Measurements from ENCODE around the gene TIMM17A.
"Not testable (repeated sequence)": the region's sequence is repeated elsewhere in the genome, so short reads cannot be mapped to it uniquely, and the experiment has no call there.

The TIMM17A gene

DNA sequence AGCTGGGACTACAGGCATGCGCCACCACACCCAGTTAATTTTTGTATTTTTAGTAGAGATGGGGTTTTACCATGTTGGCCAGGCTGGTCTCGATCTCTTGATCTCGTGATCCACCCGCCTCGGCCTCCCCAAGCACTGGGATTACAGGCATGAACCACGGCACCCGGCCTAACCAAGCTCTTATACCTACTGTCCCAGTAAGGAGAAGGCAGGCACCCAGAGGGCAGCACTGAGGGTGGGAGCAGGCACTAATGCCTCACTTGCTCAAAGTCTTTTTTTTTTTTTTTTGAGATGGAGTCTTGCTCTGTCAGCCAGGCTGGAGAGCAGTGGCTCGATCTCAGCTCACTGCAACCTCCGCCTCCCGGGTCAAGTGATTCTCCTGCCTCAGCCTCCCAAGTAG, 15.0 kb upstream of the TIMM17A start:
- DNase-seq (ENCODE audit: low read depth), result not testable (repeated sequence)

DNA sequence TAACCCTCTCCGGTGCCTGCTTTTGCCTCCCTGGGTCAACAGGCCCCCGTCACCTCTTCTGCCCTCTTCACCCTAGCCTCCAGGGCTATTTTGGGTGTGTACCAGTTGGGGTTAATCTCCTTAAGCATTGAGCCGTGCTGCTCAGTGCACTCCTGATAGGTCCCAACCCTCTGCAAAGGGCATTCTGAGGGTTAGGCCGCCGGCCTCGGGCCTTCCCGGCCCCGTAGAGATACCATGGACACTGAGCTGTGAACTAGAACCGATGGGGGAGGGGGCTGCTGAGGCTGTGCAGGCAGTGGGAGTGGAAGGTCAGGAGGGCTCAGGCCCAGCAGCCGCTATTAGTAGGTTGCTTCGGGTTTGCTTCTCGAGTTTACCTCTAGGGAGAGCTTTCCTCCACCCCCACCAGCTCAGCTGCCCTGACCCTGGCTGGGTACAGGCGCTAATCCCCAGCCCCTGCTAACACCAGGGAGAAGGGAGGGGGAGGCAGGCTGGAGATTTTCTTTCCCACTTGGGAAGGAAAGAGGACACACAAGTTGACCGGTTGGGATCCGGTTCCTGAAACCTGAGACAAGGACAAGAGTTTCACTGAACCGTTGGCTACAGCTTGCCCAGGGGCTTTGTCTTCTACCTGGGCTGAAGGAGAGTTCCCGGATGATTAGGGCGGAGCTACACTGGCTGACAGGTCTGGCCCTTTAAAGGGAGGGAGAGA, 13.7 kb upstream of the TIMM17A start:
- DNase-seq (ENCODE audit: low read depth), result no peak

DNA sequence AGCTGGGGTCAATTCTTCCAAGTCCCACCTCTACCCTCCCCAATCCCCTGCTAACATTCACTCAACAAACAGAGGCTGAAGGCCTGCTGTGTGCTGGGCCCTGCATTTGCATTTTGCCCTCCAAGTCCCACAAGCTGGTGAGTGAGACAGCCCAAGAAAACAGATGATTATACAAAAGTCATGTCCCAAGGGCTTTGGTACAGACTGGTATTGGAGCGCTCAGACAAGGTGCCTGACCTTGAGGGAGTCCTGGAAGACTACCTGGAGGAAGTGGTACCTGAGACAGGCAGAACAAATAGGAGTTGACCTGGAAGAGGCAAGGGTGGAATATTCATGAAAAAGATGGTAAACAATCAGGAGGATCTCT, 13.2 kb upstream of the TIMM17A start:
- DNase-seq (ENCODE audit: low read depth), result no peak

DNA sequence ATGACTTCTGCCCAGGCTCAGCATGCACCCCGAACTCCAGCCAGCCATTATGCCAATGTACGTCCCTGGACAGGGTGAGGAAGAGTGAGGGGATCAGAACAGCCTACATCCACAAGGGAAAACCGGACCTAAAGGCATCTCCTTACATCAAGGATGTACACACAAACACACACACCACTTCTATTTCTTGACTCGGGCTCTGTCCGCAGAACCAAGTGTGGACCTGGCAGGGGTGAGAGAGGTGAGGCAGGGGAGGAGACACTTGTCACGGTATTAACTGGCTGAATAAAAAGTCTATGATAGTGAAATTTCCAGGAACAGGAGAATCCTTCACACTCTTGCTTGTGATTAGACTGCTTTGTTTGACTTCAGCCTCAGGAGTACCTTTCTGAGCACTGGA, 11.3 kb upstream of the TIMM17A start:
- no peak for DNase-seq (ENCODE audit: low read depth)

DNA sequence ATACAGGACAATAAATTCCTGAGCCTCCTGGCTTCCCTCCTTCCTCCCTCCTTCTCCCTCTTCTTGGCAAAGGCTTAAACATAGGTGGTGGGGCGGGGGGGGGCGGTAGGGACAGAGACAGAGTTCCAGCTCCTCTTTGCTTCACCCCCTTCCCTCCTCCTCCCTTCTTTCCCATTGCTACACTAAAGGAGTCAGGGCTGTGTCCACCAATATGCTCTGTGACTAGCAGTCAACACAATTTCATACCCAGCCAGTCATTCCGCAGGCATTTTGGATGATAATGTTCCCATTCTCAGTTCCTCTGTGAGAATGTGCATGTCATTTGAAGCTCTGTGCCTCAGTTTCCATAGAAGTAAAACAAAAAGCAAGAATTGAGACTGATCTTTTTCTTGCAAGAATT, 10.7 kb upstream of the TIMM17A start:
- DNase-seq (ENCODE audit: low read depth), result no peak

DNA sequence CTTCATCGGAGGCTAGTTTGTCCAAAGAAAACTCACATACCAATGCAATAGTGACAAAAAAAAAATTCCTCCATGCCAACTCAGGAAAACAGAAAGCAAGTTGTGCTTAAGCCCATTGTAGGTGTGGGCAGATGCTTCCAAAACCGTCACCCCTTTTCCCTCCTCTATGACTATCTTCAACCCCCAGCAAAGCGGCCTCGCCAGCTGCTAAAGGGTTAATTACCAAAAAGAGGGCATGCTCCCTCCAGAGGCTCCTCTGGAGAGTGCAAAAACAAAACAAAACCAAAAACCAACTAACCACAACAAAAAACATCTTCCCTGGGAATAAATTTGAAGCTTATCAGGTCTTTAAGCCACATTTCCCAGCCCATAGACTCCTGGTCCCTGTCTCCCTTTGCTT, 10.1 kb upstream of the TIMM17A start:
- no peak for DNase-seq (ENCODE audit: low read depth)

DNA sequence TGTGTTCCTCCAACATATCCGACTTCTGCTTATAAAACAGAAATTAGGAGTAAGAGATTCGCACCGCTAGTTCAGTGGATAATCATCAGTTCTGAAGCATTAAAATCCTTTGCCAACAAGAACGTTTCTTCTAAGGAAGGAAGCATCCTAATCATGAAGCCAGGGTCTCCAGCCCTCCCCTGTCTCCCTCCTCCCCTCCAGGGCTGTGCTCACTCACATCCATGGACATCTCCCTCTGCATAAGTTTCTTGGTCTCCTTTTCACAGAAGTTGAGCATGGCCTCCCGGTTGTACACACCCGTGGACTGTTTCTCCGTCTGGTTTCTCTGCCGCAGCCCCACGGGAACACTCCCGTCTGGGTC, 9.5 kb upstream of the TIMM17A start:
- no peak for DNase-seq (ENCODE audit: low read depth)

DNA sequence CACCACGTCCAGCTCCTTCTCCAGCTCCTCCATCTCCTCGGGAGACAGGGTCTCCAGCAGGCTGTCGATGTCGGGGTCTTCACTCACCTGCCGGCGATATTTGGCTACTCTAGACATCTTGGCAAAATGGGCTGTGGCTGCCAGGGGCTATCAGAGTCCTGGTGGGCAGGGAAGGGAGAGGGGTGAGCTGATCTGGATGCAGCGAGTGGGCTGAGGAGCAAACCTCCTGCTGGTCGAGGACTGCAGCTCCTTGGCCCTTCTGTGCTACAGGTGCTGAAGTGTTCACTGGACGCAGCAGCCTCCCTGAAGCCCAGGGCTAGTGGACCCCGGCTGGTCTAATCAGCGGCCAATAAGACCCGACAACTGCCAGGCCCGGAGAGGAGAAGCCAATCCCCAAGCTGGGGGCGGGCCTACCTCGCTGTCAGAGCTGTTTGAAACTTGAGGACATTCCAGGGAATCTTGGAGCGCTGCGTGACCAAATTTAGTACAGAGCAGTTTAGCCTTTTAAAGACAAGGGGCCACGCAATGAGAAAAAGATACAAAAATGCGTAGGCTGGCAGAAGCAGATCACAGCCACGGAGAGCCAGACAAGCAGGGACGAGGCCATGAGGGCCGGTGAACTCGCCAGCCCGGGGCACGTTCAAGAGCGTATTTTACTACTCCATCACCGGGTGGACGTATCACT, 8.9 kb upstream of the TIMM17A start, which contains the start of gene LMOD1:
TSS of gene LMOD1 (minus strand) at position 325 of the 685 bp plus-strand sequence. CDS start at position 117, 208 bp downstream.
- peak; percentile 92 for DNase-seq (ENCODE audit: low read depth)

DNA sequence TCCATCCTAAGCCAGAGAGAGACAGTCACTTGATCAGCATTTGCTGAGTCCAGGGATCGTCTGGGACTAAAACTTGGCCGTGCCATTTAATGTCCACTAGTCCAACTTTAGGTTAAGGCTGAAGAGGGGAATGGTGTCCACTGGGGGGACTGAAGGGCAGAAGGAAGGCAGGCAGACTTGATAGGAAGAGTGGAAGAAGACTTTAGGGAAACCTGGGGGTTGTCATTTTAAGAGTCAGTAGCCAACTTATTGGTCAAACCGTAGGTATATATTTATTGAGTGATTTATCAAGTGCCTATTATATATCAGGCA, 7.7 kb upstream of the TIMM17A start:
- DNase-seq (ENCODE audit: low read depth), result no peak

DNA sequence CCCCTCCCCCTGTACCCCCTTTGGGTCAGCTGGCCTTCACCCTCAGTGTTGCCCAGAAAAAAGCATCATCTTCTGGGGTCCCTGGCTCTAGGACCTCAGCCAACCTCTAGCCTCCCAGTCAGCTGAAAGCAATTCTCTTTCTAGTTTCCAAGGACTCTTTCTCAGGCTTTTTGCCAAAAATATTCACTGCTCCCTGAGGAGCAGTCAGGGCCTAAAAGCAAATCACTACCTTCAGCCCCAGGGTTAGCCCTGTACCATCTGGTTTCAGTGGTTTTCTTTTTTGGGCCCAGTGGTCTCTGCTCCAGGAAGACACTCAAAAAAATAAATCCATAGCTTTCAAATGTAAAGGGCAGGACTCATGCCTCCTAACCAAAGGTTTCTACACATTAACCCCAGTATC, 5.8 kb upstream of the TIMM17A start:
- no peak for DNase-seq (ENCODE audit: low read depth)

DNA sequence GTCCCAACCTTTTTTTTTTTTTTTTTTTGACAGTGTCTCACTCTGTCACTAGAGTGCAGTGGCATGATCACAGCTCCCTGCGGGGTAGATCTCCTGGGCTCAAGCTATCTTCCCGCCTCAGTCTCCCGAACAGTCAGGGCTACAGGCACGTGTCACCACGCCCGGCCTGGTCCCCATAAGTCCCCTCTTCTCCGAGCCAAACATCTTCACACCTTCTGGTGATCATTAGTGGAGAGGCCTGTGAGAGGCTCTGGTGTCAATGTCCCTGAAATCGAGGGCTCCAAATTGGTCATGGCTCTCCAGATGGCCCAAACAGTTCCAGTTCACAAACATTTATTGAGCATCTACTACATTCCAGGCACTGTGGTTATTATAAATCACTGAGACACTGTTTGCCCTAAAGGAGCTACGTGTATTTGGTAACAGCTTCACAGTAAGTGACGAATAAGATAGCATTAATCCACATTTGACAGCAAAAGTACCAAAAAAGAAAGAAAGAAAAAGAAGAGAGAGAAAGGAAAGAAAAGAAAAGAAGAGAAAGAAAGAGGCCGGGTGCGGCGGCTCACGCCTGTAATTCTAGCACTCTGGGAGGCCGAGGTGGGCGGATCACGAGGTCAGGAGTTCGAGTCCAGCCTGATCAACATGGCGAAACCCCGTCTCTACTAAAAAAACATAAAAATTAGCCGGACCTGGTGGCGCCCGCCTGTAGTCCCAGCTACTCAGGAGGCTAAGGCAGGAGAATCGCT, 867 bp upstream of the TIMM17A start:
- DNase-seq (ENCODE audit: low read depth), result no peak

DNA sequence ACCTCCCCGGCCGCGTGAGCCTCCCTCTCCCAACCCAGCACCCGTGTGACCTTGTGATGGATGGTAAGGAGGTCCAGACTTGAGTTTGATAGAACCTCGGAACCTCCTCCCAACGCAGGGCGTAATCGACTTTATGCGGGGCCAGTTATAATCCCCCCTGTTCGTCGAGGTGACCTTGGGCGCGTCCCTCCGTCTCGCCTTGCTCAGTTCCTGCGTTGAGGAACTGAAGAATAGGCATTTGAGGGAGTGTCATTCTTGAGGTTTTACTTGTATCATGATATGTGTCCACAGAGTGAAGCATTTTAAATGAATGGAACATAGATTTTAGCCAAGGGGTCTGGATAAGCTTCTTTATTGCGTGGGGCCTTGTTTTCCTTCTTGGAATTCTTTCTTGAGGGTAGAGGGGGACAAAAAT, 433 bp downstream of the TIMM17A start:
- no peak for DNase-seq (ENCODE audit: low read depth)

DNA sequence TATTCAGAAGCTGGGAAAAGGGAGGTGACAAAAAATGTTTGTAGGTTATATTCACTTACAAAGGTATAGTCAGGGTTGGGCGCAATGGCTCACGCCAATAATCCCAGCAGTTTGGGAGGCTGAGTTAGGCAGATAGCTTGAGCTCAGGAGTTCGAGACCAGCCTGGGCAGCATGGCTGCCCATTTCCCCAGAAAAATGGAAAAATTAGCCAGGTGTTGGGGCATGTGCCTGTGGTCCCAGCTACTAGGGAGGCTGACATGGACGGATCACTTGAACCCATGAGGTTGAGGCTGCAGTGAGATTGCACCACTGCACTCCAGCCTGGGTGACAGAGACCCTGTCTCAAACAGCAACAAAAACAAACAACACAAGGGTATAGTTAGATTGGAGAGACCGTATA, 3.0 kb downstream of the TIMM17A start:
- DNase-seq (ENCODE audit: low read depth), result no peak

DNA sequence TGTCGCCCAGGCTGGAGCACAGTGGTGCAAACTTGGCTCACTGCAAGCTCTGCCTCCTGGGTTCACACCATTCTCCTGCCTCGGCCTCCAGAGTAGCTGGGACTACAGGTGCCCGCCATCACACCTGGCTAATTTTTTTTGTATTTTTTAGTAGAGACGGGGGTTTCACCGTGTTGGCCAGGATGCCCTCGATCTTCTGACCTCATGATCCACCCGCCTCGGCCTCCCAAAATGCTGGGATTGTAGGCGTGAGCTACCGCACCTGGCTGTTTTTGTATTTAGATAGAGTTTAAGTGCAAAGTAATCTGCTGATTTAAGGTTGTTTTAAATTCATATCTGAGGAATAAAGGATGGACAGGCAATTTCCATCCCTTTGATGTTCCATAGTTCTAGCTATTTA, 7.1 kb downstream of the TIMM17A start:
- not testable (repeated sequence) for DNase-seq (ENCODE audit: low read depth)

DNA sequence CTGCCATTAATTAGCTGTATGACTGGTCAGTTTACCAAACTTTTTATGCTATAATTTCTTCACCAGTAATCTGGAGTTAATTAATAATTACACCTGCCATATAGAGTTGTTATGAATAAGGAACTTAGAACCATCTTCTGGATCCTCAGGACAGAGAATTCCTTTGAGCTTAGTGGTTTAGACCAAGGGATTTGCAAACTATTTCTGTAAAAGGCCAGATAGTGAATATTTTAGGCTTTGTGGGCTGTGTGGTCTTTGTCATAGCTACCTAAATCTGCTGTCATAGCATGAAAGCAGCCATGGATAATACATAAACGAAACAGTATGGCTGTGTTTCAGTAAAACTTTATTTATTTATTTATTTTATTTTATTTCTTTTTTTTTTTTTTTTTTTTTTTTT, 9.0 kb downstream of the TIMM17A start:
- DNase-seq (ENCODE audit: low read depth), result peak; percentile 88

DNA sequence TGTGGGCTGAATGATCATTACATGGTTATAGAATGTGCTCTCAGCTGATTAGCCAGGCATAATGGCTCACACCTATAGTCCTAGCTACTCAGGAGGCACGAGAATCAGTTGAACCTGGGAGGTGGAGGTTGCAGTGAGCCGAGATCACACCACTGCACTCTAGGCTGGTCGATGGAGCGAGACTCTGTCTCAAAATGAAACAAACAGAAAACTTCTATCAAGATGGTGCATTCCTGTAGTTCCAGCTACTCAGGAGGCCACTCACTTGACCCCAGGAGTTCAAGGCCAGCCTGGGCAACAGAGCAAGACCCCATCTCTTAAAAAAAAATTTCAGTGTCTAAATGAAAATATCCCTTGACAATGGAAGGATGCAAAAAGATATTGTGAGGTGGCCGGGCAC, 10.9 kb downstream of the TIMM17A start:
- no peak for DNase-seq (ENCODE audit: low read depth)

DNA sequence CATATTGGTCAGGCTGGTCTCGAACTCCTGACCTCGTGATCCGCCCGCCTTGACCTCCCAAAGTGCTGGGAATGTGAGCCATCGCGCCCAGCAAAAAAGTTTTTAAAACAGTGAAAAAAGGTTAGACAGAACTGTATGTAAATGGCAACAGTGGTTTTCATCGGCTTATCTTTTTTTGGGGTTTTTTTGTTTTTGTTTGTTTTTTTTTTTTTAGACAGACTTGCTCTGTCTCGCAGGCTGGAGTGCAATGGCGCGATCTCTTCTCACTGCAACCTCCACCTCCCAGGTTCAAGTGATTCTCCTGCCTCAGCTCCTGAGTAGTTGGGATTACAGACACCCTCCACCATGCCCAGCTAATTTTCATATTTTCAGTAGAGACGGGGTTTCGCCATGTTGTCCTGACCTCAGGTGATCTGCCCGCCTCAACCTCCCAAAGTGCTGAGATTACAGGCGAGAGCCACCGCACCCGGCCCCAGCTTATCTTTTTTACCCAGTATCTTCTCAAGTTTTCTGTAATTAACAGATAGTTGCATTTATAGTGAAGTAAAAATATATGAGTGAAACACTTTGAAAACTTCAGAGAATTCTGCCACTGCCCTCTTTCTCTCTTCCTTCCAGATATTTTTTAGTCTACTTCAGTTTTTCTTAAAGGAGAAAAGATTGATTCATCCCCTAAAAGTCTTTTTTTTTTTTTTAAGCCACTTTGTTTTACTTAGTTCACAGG, 13.1 kb downstream of the TIMM17A start:
- DNase-seq (ENCODE audit: low read depth), result no peak

DNA sequence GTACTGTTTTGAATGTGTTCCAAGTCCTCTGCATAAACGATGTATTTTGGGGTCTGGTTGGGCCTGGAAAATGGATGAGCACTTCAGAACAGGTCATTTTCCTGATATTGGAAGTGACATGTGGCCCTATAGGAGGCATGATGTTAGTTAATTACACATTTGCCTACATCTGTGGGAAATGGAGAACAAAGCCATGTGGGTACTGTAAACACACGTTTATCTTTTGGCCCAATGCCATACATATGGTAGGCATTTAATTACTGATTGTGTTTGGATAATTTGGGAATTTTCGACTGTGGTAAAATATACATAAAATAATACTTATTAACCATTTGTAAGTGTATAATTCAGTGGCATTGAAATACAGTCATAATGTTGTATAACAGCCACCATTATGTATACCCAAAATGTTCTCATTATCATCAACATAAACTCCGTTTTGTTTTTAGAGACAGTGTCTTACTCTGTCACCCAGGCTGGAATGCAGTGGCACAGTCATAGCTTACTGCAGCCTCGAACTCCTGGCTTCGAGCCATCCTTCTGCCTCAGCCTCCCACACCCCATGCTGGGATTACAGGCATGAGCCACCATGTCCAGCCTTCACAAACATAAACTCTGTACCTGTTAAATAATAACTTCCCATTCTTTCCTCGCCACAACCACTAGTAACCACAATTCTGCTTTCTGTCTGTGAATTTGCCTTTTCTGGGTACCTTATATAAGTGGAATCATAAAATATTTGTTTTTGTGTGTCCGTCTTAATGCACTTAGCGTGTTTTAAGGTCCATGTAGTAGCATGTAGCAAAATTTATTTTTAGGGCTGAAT, 15.2 kb downstream of the TIMM17A start:
- peak; percentile 41 for DNase-seq (ENCODE audit: low read depth)

DNA sequence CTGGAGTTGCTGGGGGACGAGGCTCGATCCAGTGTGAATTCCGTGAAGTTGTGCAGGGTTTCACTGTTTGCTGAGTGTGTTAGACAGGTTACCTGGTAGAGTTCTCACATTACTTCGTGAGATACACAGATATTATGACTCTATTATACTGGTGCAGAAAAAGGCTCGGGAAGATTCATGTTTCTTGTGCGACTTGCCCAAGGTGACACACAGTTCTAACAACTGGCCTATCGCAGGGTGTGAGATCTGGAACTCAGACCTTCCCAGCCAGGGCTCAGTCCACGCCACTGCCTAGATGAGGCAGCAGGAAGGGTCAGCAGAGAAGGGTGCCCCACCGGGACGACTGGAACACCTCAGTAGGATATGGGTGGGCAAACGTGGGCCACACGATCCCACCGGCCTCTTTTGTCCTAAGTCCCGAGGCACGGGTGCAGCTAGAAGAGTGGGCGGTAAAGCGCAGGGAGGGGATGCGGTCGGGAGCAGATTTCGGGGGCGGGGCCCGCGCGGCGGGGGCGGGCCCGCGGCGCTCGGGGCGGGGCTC, 26.8 kb downstream of the TIMM17A start:
- no peak for DNase-seq (ENCODE audit: low read depth)

DNA sequence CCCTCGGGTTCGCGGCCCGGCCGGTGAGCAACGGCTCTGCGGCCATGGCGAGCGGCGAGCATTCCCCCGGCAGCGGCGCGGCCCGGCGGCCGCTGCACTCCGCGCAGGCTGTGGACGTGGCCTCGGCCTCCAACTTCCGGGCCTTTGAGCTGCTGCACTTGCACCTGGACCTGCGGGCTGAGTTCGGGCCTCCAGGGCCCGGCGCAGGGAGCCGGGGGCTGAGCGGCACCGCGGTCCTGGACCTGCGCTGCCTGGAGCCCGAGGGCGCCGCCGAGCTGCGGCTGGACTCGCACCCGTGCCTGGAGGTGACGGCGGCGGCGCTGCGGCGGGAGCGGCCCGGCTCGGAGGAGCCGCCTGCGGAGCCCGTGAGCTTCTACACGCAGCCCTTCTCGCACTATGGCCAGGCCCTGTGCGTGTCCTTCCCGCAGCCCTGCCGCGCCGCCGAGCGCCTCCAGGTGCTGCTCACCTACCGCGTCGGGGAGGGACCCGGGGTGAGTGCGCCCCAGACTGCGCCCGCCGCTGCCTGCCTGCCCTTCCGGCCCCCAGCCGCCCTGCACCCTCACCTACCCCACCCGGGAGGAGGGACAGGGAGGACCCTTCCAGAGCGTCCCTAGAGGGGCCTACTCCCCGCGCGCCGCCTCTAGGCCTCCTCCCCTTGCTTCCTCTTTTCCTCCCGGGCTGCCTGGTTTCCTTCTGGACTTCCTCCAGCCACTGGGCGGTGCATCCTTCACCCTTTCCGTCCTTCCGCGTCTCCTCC, 27.5 kb downstream of the TIMM17A start, which contains the start of gene RNPEP:
TSS of gene RNPEP (plus strand) at position 26 of the 757 bp plus-strand sequence. CDS start at position 45, 19 bp downstream.
- peak; percentile 67 for DNase-seq (ENCODE audit: low read depth)

DNA sequence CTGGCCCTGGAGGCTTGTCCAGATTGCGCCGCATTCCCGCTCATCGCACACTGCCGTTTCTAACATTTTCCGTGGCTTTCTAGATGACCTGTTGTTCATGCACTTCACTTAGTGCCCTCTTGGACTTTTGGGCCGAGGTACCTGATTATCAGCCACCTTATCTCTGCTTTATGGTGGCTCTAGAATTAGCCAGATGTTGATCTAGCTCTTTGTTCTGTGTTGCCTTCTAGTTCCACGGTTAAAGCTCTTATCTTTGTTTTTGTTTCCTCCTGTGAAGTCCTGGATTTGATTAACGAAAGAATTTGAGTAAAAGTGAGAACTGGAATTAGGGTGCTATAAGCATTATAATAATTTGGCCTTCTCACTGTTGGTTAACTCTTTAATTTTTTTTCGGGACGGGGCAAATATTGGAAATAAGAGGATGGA, 28.1 kb downstream of the TIMM17A start:
- DNase-seq (ENCODE audit: low read depth), result no peak
